ENCODE measurements around the gene ITIH3. TPM values are rescaled to one million over a fixed set of nuclear protein-coding genes. Genes with fewer than 3 reads are reported as not detected.

Gene ITIH3
- total RNA-seq, 1 donor from 2014 or later, result 4.5 TPM

- H3K9me3 ChIP-seq, result no peaks in the 10 kb centered on the region
- DNase-seq (no peak), ATAC-seq (no peak)
- H3K27me3 ChIP-seq (ENCODE audit: low read depth), result no peaks in the 10 kb centered on the region
- no peak overlapping the region for H3K27ac ChIP-seq
- TF ChIP-seq CTCF (IDR thresholded peaks at IDR 0.05), result no peak
- no peaks in the 10 kb centered on the region for H3K4me1 ChIP-seq
- H3K36me3 ChIP-seq, result peaks cover 31% of the 10 kb centered on the region
- H3K4me3 ChIP-seq, result no peak overlapping the region
- intact Hi-C loops (cut with DNase I), result no loop called here
Measured at GRCh38 chr3:52856666-52857065, 62.1 kb downstream of the ITIH3 start.

- Histone ChIP-seq H3K9me3 (no peaks in the 10 kb centered on the region), H3K27ac (no peak overlapping the region), H3K27me3 (ENCODE audit: low read depth) (no peaks in the 10 kb centered on the region), H3K4me1 (no peaks in the 10 kb centered on the region), H3K36me3 (peaks cover 26% of the 10 kb centered on the region), H3K4me3 (no peak overlapping the region)
- ATAC-seq, result no peak
- intact Hi-C loops (cut with DNase I), result no loop called here
- no peak for DNase-seq
- no peak for TF ChIP-seq CTCF (IDR thresholded peaks at IDR 0.05)
Measured at GRCh38 chr3:52857133-52857532, 62.5 kb downstream of the ITIH3 start.

DNA sequence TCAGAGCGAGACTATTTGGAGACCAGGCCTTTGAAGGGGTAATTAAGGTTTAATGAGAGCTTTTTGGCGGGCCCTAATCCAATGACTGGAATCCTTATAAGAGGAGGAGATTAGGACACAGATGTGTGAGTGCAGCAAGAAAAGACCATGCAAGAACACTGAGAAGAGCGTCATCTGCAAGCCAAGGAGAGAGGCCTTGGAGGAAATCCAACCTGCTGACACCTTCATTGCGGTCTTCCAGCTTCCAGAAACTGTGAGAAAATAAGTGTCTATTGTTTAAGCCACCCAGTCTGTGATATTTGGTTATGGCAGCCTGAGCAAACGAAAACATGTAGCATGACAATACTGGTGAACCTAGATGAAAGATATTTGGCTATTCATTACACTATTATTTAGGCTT, 63.3 kb downstream of the ITIH3 start:
- Histone ChIP-seq H3K4me1 (no peaks in the 10 kb centered on the region), H3K27ac (no peak overlapping the region), H3K4me3 (no peak overlapping the region), H3K36me3 (peaks cover 21% of the 10 kb centered on the region), H3K9me3 (no peaks in the 10 kb centered on the region), H3K27me3 (ENCODE audit: low read depth) (no peaks in the 10 kb centered on the region)
- intact Hi-C loops (cut with DNase I), result no loop called here
- ATAC-seq, result no peak
- no peak for DNase-seq
- no peak for TF ChIP-seq CTCF (IDR thresholded peaks at IDR 0.05)

Small RNA genes lying within 50 kb of the gene (microRNA-seq; reads per million reads assigned to microRNA genes)
- gene MIR8064 (ENCODE audit: borderline number of aligned reads), result not detected

Other genes with a start within 250 kb of the ITIH3 start
- gene PBRM1, start 108.9 kb upstream of the ITIH3 start, total RNA-seq, result 88.3 TPM
- 35.2 TPM for gene GNL3, start 108.8 kb upstream of the ITIH3 start, total RNA-seq
- gene GLT8D1, start 89.0 kb upstream of the ITIH3 start, total RNA-seq, result 37.1 TPM
- gene SPCS1, start 88.7 kb upstream of the ITIH3 start, total RNA-seq, result 74.6 TPM
- 25.1 TPM for gene NEK4, start 23.9 kb upstream of the ITIH3 start, total RNA-seq
- not detected for gene ITIH1, start 17.2 kb upstream of the ITIH3 start, total RNA-seq
- 23.7 TPM for gene ITIH4, start 35.9 kb downstream of the ITIH3 start, total RNA-seq
- gene MUSTN1, start 40.2 kb downstream of the ITIH3 start, total RNA-seq, result 7.3 TPM
- gene STIMATE, start 102.8 kb downstream of the ITIH3 start, total RNA-seq, result 42.4 TPM

Data from lower lobe of right lung (tissue), 2 donors.